Uterus (tissue), 2 donors: Measurements from ENCODE around the gene INO80E.

Source experiments
- CTCF ChIP-seq, 4 experiments: fragments of 200-600 bp in 2 of 4; fragments of 450-650 bp in 2 of 4; sonication (generic) in 2 of 4; IDR thresholded peaks; one replicate each; pipeline ENCODE4 v1.5.1; 2016 to 2019; ENCODE audit warnings: antibody characterized with exemption in 4 of 4, mild to moderate bottlenecking in 2 of 4, moderate library complexity in 1 of 4
- POLR2A ChIP-seq, 2 donors: fragments of 450-650 bp; IDR thresholded peaks; one replicate each; pipeline ENCODE4 v1.6.1; 2016; ENCODE audit warnings: antibody characterized with exemption in 2 of 2, mild to moderate bottlenecking in 1 of 2, moderate library complexity in 1 of 2

- TF ChIP-seq POLR2A (IDR thresholded peaks at IDR 0.05) (no peak), CTCF (IDR thresholded peaks at IDR 0.05) (no peak)
Observed at GRCh38 chr16:29958756-29959155, 37.3 kb upstream of the INO80E start.
